IPS-18c (cell line): ENCODE measurements around the gene CATSPERD.

ENCODE experiments used
- H3K4me3 ChIP-seq: 2 replicates; pipeline ENCODE4 v1.7.0; 2013; ENCODE audit warnings: low read depth, mild to moderate bottlenecking, low read length, moderate library complexity; ENCODE audit not compliant: insufficient read depth
- H3K9me3 ChIP-seq: one replicate; pipeline ENCODE4 v1.6.1; 2013; ENCODE audit warnings: mild to moderate bottlenecking, low read length, moderate library complexity; ENCODE audit not compliant: control insufficient read depth, insufficient read depth

The CATSPERD gene

GRCh38 chr19:5789351-5789761 is 68.9 kb downstream of the CATSPERD start:
- H3K4me3 ChIP-seq: no peak overlapping the region

GRCh38 chr19:5789886-5790558 is 69.6 kb downstream of the CATSPERD start:
- peak overlapping the region; percentile 46 for H3K4me3 ChIP-seq
- no peaks in the 10 kb centered on the region for H3K9me3 ChIP-seq

More at GRCh38 chr19:5789351-5789761, 68.9 kb downstream of the CATSPERD start:
- H3K9me3 ChIP-seq: no peaks in the 10 kb centered on the region

GRCh38 chr19:5790559-5791520 is 70.4 kb downstream of the CATSPERD start, which contains the start of gene DUS3L:
Gene DUS3L, minus strand, starts transcription at chr19:5791163. Its CDS starts 22 bp downstream, at chr19:5791141.
- peak within 1 kb of the TSS; percentile 89 for H3K4me3 ChIP-seq
- no peaks in the 10 kb centered on the region for H3K9me3 ChIP-seq

GRCh38 chr19:5792224-5792623 is 71.8 kb downstream of the CATSPERD start:
- Histone ChIP-seq H3K4me3 (no peak overlapping the region), H3K9me3 (no peaks in the 10 kb centered on the region)

- Histone ChIP-seq H3K9me3 (no peaks in the 10 kb centered on the region), H3K4me3 (no peak overlapping the region)
These were observed 72.8 kb downstream of the CATSPERD start for GRCh38 chr19:5793188-5793587.

- H3K9me3 ChIP-seq: no peaks in the 10 kb centered on the region
- H3K4me3 ChIP-seq: no peak overlapping the region
These were observed 75.0 kb downstream of the CATSPERD start for GRCh38 chr19:5795382-5795919.

GRCh38 chr19:5798244-5798643 is 77.8 kb downstream of the CATSPERD start:
- Histone ChIP-seq H3K4me3 (no peak overlapping the region), H3K9me3 (no peaks in the 10 kb centered on the region)

GRCh38 chr19:5799247-5800241 is 79.1 kb downstream of the CATSPERD start:
- no peaks in the 10 kb centered on the region for H3K9me3 ChIP-seq

GRCh38 chr19:5800361-5801270 is 80.2 kb downstream of the CATSPERD start:
- no peaks in the 10 kb centered on the region for H3K9me3 ChIP-seq
- H3K4me3 ChIP-seq: no peak overlapping the region

More at GRCh38 chr19:5799247-5800241, 79.1 kb downstream of the CATSPERD start:
- no peak overlapping the region for H3K4me3 ChIP-seq

GRCh38 chr19:5801796-5802619 is 81.6 kb downstream of the CATSPERD start:
- Histone ChIP-seq H3K4me3 (no peak overlapping the region; the same call in 1 of the 2 replicates), H3K9me3 (no peaks in the 10 kb centered on the region)

- Histone ChIP-seq H3K4me3 (peak overlapping the region; percentile 16; the same call in 1 of the 2 replicates), H3K9me3 (no peaks in the 10 kb centered on the region)
These were observed 83.0 kb downstream of the CATSPERD start for GRCh38 chr19:5803441-5803751.

GRCh38 chr19:5803752-5804515 is 83.5 kb downstream of the CATSPERD start:
- peak overlapping the region; percentile 28; the same call in 1 of the 2 replicates for H3K4me3 ChIP-seq
- no peaks in the 10 kb centered on the region for H3K9me3 ChIP-seq

GRCh38 chr19:5804516-5805461 is 84.4 kb downstream of the CATSPERD start, which contains the start of gene NRTN:
Gene NRTN, plus strand, starts transcription at chr19:5805067. Its CDS starts 19,099 bp downstream, at chr19:5824166.
- H3K4me3 ChIP-seq: peak within 1 kb of the TSS; percentile 49

More at GRCh38 chr19:5804516-5805461, 84.4 kb downstream of the CATSPERD start, which contains the start of gene NRTN:
- no peaks in the 10 kb centered on the region for H3K9me3 ChIP-seq
